NCI-H1417 treated with DMSO at 0.1 percent for 48 hours (cell line): ENCODE results near the gene MICAL3.
"Not testable (repeated sequence)": the region's sequence is repeated elsewhere in the genome, so short reads cannot be mapped to it uniquely, and the experiment has no call there.

Source experiments
- DNase-seq: peaks from one replicate; lab custom pipeline; 2025; lab: John Stamatoyannopoulos, UW

The MICAL3 gene

GRCh38 chr22:18059094-18059417 is 34.7 kb upstream of the MICAL3 start:
- no peak for DNase-seq

DNA sequence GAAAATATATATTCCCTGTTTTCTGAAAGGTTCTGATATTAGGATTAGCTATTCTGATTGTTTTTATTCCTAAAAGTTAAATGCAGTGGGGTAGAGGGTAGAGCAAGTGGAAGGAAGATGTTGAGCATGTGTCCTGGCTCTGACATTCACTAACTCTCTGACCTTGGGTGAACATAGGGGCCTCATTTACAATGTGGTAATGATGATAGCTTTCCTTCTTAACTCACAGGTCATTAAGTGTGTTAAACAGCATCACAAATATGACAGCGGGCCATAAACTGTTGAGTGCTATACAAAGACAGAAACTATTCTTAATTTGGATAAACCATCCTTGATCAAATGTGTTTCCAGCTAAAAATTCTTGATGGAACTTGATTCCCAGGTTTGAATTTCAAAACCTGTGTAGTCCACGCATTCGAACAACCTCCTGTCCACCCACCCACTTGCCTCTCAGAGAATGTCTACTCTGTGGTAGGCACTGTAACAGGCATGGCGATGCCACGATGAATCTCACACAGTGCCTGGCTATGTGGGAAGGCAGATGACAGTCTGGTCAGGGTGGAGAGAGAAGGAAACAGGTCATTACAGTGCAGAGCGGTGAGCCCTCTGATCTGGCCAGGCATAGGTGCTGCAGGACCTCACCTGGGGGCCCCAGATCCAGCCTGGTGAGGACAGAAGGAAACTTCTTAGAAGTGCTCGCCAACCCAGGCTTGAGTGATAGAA is 34.2 kb upstream of the MICAL3 start:
- DNase-seq: no peak

DNA sequence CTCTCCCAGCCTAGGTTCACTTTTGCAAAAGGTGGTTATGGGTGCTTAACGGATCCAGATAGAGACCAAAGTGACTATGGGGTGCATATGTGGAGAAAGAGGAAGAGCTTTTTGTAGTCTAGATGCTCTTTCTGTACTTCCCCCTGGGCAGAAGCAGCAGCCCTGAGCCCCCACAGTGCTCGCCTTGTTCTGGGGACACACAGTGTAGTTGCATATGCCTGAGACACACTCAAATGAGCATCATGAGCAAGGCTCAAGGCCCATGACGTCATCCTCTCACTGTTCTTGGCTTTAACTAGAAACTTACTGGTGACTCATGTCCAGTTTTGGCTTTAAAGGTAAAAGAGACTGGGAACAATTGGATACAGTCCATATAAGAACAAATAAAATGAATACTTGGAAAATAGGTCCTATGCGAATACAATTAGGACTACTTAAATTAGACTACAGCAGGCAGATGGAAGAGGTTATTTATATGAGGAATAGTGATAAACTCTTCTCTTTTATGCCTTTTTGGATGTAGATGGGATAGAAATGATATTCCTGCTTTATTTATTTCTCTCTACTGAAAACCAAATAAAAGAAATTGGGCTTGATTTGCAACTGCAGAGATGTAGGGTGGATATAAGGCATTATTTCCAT is 33.3 kb upstream of the MICAL3 start:
- DNase-seq: no peak

- no peak for DNase-seq
Observed at GRCh38 chr22:18056807-18057474, 32.6 kb upstream of the MICAL3 start.

DNA sequence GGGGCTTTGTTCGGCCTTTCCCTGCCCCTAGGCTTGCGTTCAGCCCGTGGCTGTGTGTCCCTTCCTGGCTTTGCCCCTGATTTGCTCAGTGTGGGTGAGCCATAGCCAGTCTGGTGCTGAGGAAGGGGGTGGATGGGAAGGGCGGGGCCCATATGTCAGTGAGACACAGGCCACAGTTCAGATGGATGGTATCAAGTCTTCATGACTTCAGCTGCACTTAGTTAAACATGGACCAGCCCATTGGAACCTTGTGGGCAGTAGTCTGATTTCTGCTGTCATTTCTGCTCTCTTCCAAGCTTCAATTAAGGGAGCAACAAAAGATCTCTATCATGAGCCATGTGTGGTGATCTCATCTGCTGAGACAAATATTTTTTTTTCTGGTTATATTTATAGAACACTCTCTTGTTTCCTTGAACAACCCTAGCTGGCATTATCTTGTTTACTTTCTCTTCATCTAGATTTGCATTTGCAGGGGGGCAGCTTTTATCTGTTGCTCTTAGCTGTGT is 31.9 kb upstream of the MICAL3 start:
- DNase-seq: no peak

DNA sequence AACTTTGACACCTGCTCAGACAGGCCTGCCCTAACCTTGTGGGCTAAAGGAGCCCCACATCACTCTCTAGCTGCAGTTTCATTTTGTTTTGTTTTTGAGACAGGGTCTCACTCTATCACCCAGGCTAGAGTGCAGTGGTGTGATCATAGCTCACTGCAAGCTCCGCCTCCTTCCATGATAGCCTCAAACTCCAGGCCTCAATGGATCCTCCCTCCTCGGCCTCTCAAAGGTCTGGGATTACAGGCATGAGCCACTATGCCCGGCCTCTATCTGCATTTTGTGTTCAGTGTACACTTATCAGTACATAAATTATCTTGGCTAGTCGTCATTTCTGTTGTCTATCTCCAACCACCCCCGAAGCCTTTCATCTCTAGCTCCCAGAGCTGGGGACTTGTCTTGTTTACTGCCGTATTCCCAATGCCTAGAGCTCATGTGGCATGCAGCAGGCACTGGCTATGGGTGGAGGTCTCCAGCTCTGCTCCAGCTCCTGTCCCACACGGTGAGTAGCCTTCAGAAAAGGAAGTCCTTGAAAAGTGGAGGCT is 31.3 kb upstream of the MICAL3 start:
- no peak for DNase-seq

GRCh38 chr22:18053216-18053946 is 29.0 kb upstream of the MICAL3 start:
- not testable (repeated sequence) for DNase-seq

- DNase-seq: not testable (repeated sequence)
Observed at GRCh38 chr22:18051113-18051512, 26.8 kb upstream of the MICAL3 start.

DNA sequence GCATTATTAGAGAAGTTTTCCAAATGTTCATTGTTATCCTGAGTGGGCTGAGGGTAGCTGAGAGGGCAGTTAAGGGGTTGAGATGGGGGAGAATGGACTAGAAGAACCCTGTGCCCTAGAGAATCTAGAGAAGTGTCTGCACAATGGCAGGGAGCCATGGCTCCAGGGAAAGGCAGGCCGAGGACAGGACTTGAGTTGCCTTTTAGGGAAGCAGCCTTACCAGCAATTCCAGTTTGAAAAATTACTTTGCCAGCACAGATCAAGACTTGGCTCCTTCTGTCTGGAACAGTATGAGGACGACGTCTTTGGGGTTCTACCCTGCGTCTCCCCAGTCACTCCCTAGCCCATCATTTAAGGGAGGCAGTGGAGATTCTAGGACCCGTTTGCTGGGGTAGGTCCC is 25.7 kb upstream of the MICAL3 start:
- DNase-seq: no peak

- no peak for DNase-seq
Observed at GRCh38 chr22:18048441-18048898, 24.1 kb upstream of the MICAL3 start.

DNA sequence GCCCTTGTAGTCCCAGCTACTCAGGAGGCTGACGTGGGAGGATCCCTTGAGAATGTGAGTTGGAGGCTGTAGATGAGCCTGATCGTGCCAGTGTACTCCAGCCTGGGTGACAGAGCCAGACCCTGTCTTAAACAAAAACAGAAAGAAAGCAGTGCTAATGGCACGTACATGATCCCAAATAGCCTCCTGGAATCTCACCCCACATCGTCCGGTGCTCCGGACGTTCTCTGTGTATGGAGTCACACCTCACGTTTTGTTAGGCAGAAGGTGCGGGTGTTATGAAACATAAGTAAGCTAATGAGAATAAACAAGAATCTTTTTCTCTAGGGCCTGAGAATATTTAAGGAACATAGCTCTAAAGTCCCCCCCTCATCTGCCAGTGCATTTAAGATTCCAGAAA is 23.7 kb upstream of the MICAL3 start:
- DNase-seq: no peak

DNA sequence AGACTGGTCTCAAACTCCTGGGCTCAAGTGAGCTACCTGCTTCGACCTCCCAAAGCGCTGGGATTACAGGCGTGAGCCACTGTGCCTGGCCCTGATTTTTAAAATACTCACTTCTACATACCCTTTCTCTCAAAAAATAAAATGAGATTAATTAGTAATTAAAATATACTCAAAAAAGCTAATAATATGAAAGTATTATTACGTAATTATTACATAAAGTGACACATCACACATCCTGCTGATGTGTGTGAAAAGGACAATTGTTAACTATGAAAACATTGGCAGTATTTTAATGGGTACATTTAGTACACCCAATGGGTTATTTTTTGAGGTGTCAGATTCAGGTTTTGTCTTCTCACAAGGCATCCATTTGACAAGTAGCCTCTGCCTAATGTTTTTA is 21.4 kb upstream of the MICAL3 start:
- DNase-seq: no peak

DNA sequence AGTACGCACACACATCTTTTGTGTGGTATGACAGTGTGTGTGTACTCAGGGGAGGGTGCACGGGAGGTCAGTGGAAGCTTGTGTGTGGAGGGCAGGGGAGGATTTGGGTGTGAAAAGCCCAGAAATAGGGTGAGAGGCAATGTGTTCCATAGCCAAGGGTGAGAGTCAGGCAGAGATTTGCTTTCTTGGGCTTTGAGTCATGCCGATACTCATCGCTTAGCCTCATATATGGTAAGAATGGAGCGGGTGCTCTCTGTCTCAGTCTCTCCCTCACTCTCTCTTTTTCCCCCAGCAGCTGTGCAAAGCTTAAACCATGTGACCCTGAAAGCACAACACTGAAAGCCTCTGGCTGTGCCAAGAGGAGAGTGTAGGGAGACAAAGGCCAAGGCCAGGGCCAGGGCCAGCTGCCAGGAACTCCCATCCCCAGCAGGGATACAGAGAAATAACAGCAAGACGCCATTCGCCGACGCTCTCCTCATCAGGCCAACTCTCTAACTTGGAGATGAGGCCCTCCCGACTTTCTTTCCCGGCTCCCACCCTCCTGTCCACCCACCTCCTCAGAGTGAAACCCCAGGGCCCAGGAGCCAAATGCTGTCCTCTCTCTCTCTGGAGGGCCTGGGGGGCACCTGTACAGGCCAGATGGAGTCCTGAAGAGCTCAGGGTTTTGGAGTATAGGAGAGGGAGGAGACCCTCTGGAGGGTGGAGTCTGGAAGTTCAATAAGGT is 20.3 kb upstream of the MICAL3 start:
- no peak for DNase-seq

DNA sequence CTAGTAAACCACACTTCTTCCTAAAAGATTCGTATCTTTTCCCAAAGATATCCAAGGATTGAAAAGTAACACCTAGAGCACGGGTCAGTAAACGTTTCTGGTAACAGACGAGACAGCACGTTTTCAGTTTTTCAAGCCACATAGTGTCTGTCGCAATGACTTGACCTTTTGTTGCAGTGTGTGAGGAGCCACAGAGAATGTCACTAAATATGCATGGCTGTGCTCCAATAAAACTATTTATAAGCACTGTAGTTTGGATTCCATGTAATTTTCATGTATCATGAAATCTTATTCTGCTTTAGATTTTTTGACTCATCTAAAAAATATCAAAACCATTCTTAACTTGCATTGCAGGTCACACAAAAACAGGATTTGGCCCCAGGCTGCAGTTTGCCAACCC is 18.3 kb upstream of the MICAL3 start:
- DNase-seq: no peak

- DNase-seq: not testable (repeated sequence)
Observed at GRCh38 chr22:18040898-18041297, 16.5 kb upstream of the MICAL3 start.

DNA sequence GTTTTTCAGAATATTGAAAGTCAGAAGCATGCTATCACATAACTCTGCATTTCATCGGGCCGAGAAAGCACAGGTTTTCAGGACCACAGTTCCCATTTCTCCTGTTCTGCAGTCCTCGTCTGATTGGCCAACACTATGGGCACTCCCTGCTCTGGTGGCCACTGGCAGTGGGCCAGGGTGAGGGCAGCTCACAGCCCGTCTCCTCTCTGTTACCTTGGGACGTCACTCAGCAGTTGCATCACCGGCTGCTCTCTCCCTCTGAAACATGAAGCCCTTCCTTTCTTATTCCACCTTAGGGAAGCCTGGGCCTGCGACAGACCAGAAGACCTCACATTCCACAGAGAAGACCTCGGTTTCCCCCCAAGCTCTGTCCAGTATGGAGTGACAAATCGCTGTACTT is 11.4 kb upstream of the MICAL3 start:
- no peak for DNase-seq

DNA sequence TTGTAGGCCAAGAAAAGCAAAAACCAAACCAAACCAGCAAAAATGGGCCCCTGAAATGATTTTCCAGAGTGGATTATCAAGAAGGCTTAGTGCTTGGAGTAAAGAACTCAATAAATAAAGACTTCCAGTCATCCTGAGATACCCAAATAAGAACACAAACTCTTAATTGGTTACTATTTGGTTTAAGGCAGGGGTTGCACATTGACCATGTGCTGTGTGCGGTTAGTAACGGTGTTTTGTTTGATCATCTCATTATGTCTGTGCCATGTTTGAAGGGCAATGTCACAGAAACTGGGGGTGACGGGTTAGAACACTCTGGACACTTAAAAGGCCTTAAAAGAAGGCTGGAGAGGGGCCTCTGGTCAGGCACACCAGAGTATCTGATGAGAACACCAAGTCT is 9.7 kb upstream of the MICAL3 start:
- DNase-seq: no peak

DNA sequence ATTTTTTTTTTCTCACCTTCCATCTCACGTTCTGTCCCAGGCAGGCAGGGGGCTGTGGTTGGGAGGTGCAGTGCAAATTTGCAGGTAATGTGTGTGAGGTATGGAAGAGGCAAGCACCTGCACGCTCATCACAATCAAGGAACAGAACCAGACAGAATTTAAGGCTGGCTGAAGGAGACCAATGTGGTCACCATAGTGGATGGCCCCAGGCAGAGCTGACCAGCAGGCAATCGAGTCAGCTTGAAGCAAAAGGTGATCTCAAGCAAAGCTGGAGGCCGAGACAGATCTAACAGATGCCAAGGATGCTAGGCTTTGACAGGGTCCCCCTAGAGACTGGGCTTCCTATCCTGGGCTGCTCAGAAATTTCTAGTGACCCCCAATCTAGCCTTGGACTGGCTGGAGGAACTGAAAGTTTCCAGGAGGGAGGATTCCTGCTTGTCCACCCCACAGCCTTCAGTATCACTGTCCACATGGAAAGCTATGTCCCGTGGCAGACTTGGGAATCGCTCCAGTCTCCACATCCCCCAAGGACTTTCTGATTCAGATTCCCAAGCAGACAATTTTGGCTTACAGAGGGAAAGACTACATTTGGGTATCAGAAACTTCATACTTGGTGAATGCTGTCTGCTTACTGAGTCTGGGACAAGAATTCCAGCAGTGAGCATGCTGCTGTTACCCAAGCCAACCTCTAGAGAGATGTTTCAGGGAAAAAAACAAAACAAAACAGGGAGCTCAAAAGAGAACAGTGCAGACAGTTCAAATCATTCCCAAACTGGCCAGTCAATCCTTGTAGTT is 9.0 kb upstream of the MICAL3 start:
- no peak for DNase-seq

DNA sequence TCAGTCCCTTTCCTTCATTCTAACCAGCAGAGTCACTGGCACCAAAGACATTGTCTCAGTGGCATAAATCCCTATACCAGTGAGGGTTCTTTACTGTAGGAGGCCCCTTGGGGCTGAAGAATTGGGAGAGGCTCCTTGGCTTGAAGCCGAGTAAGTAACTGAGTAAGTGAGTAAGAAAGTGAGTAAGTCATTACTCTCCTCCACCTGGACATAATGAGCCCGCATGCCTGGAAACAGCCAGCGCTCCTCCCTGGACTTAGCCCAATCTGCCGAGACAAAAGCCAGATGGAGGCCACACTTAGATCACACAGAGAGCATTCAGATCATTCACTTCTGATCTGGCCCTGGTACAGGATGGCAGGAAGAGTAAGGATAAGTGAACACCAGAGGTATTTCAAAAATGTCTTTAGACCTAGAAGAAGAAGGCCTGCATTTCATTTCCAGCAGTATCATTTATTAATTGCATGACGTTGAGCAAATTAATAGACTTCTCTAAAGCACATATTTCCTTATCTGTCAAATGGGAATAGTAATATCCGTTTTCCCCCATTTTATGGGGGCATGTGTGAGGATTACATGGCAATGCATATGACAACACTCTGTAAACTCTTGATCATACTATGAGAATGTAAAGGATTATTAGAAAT is 8.2 kb upstream of the MICAL3 start:
- DNase-seq: no peak
